ENCODE results near the gene CDC42BPA.

CDC42BPA gene

GRCh38 chr1:227335242-227336020 is 17.1 kb upstream of the CDC42BPA start:
- no peak for DNase-seq (ENCODE audit: low read depth)

- DNase-seq (ENCODE audit: low read depth) = no peak
Observed at GRCh38 chr1:227333423-227333822, 15.1 kb upstream of the CDC42BPA start.

GRCh38 chr1:227330279-227331076 is 12.2 kb upstream of the CDC42BPA start:
- DNase-seq (ENCODE audit: low read depth) = no peak

- DNase-seq (ENCODE audit: low read depth) = no peak
Observed at GRCh38 chr1:227328405-227329019, 10.2 kb upstream of the CDC42BPA start.

GRCh38 chr1:227325156-227325555 is 6.9 kb upstream of the CDC42BPA start:
- DNase-seq (ENCODE audit: low read depth) = no peak

GRCh38 chr1:227323967-227324268 is 5.6 kb upstream of the CDC42BPA start:
- DNase-seq (ENCODE audit: low read depth) = no peak

GRCh38 chr1:227323171-227323966 is 5.1 kb upstream of the CDC42BPA start:
- DNase-seq (ENCODE audit: low read depth) = no peak

- DNase-seq (ENCODE audit: low read depth) = no peak
Observed at GRCh38 chr1:227322376-227322775, 4.1 kb upstream of the CDC42BPA start.

GRCh38 chr1:227321035-227321434 is 2.7 kb upstream of the CDC42BPA start:
- DNase-seq (ENCODE audit: low read depth) = no peak

- DNase-seq (ENCODE audit: low read depth) = no peak
Observed at GRCh38 chr1:227320476-227320875, 2.2 kb upstream of the CDC42BPA start.

GRCh38 chr1:227318853-227319607 is 738 bp upstream of the CDC42BPA start:
- DNase-seq (ENCODE audit: low read depth) = no peak

- no peak for DNase-seq (ENCODE audit: low read depth)
Observed at GRCh38 chr1:227317523-227318015, 723 bp downstream of the CDC42BPA start.

- DNase-seq (ENCODE audit: low read depth) = no peak
Observed at GRCh38 chr1:227317011-227317451, 1.3 kb downstream of the CDC42BPA start.

- DNase-seq (ENCODE audit: low read depth) = no peak
Observed at GRCh38 chr1:227316456-227316855, 1.8 kb downstream of the CDC42BPA start.

GRCh38 chr1:227315629-227316346 is 2.5 kb downstream of the CDC42BPA start:
- no peak for DNase-seq (ENCODE audit: low read depth)

GRCh38 chr1:227314014-227314848 is 4.1 kb downstream of the CDC42BPA start:
- DNase-seq (ENCODE audit: low read depth) = no peak

- DNase-seq (ENCODE audit: low read depth) = no peak
Observed at GRCh38 chr1:227312361-227313025, 5.8 kb downstream of the CDC42BPA start.

- no peak for DNase-seq (ENCODE audit: low read depth)
Observed at GRCh38 chr1:227311389-227312001, 6.8 kb downstream of the CDC42BPA start.
